Prostate gland (tissue), 2 donors: Measurements from ENCODE around the gene MANF. TPM values are rescaled to one million over a fixed set of nuclear protein-coding genes. Genes with fewer than 3 reads are reported as not detected.

ENCODE experiments used
- DNase-seq: peaks from one replicate; pipeline ENCODE4 v3.0.0-alpha.2; 2019; ENCODE audit warnings: low spot score
- H3K27ac ChIP-seq, 2 donors: fragments of 200-600 bp; sonication (generic); 2 replicates each; pipeline ENCODE4 v1.5.1; 2017 to 2019
- H3K27me3 ChIP-seq: fragments of 200-600 bp; sonication (generic); replicated peaks from 2 replicates; pipeline ENCODE4 v1.5.1; 2019; ENCODE audit not compliant: insufficient read depth
- H3K36me3 ChIP-seq, 2 donors: fragments of 200-600 bp; sonication (generic); 1 replicate in 1 of 2; 2 replicates in 1 of 2; pipeline versions ENCODE4 v1.5.1 to v1.8.1; 2017 to 2019
- H3K4me1 ChIP-seq: fragments of 200-600 bp; sonication (generic); replicated peaks from 2 replicates; pipeline ENCODE4 v1.5.1; 2019
- H3K4me3 ChIP-seq, 2 donors: fragments of 200-600 bp; sonication (generic); 2 replicates each; pipeline ENCODE4 v1.5.1; 2017 to 2019
- H3K9me3 ChIP-seq: fragments of 200-600 bp; sonication (generic); 2 replicates; pipeline ENCODE4 v1.5.1; 2017
- POLR2A ChIP-seq: fragments of 450-650 bp; IDR thresholded peaks from one replicate; pipeline ENCODE4 v1.6.1; 2016; ENCODE audit warnings: antibody characterized with exemption, mild to moderate bottlenecking
- POLR2AphosphoS5 ChIP-seq: sonication (generic); formaldehyde crosslinking; IDR thresholded peaks from one replicate; pipeline ENCODE4 v1.6.1; 2017; ENCODE audit warnings: antibody characterized with exemption
- WGBS: methylation state at CpG from one replicate; pipeline ENCODE4 v1.1.5; 2018; 5-methylcytosine and 5-hydroxymethylcytosine counted together
- intact Hi-C: fragments of 100-400 bp; cut with DNase I; formaldehyde crosslinking; loops from one replicate; pipeline ENCODE4 v1.14.2; 2022
- total RNA-seq, 2 donors: library from RNA; depleted of rRNA; stranded (reverse); fragments of >200 nt; gene quantifications; one replicate each; pipeline ENCODE4 v1.1.0, GENCODE V29; 2016
- TF ChIP-seq, protein P1 (sequence below), 4 experiments: fragments of 200-600 bp in 2 of 4; fragments of 450-650 bp in 2 of 4; sonication (generic) in 2 of 4; IDR thresholded peaks; 1 replicate in 3 of 4; 2 replicates in 1 of 4; pipeline ENCODE4 v1.5.1; 2016 to 2019; ENCODE audit warnings: antibody characterized with exemption in 4 of 4, mild to moderate bottlenecking in 2 of 4, moderate library complexity in 2 of 4

The MANF gene
- total RNA-seq, 2 donors from 2014 or later = 30.6 to 81.4 TPM

DNA sequence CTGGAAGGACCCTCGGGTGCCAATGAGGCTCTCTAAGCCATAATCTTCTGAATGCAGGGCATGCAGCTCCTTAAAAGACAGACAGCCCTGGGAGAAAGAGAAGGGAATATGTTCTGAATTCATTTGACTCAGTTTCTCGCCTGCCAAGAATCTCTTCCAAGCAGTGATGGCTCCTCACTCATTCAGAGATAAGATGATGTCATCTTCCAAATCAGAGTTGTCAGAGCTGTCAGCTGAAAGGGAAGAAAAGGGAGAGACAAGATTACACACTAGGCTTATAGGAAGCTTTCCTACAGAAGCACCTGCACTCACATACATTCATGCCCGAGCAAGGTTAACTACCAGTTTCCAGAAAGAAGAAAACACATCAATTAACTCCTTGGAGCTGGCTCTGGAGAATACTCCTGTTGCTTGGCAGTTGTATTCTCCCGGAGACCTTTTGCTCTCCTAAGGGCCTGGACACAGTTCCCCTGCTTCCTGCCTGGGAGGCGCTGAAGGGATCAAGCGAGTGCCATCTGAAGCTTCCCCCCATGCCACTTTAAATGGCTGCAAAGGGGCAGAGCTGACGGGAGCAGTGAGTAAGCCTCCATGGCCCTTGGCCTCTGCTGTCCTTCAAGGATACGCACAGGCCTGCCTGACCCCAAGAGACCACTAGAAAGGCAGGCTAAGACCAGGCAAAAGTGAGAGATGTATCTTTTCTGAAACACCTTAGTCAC lies 13.7 kb downstream of the MANF start:
- H3K4me3 ChIP-seq = no peak overlapping the region
- H3K27ac ChIP-seq = no peak overlapping the region
- H3K36me3 ChIP-seq = peaks cover 0 to 4% of the 10 kb centered on the region in 2 donors
- WGBS = 70% methylated on average over 8 of the region's 8 CpGs
- H3K4me1 ChIP-seq = peaks cover 5% of the 10 kb centered on the region
- no peaks in the 10 kb centered on the region for H3K27me3 ChIP-seq
- DNase-seq = no peak
- TF ChIP-seq POLR2A (no peak), POLR2AphosphoS5 (no peak)
- TF ChIP-seq, protein P1, sequence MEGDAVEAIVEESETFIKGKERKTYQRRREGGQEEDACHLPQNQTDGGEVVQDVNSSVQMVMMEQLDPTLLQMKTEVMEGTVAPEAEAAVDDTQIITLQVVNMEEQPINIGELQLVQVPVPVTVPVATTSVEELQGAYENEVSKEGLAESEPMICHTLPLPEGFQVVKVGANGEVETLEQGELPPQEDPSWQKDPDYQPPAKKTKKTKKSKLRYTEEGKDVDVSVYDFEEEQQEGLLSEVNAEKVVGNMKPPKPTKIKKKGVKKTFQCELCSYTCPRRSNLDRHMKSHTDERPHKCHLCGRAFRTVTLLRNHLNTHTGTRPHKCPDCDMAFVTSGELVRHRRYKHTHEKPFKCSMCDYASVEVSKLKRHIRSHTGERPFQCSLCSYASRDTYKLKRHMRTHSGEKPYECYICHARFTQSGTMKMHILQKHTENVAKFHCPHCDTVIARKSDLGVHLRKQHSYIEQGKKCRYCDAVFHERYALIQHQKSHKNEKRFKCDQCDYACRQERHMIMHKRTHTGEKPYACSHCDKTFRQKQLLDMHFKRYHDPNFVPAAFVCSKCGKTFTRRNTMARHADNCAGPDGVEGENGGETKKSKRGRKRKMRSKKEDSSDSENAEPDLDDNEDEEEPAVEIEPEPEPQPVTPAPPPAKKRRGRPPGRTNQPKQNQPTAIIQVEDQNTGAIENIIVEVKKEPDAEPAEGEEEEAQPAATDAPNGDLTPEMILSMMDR (IDR thresholded peaks at IDR 0.05) = no peak
- intact Hi-C loops = no loop called here
- no peaks in the 10 kb centered on the region for H3K9me3 ChIP-seq

DNA sequence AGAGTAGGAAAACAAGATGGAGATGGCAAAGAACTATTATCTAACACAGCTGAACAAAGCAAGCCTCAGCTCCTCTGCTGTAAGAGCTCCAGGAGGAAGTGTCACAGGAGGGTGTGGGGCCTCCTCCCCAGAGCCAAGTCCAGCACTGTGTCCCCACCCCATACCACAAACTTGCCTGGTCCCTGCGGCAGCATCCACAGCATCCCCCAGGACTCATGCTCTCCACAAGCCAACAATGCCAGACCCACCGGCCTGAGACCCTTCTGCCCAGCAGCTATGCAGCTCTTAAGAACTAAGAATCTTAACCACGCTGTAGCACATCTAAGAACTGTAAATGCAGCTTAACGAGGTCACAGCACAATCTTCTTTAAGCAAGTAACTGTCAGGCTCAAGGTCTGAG lies 15.1 kb downstream of the MANF start:
- Histone ChIP-seq H3K27me3 (no peaks in the 10 kb centered on the region), H3K4me3 (no peak overlapping the region), H3K27ac (no peak overlapping the region), H3K9me3 (no peaks in the 10 kb centered on the region), H3K36me3 (peaks cover 0 to 4% of the 10 kb centered on the region in 2 donors), H3K4me1 (no peaks in the 10 kb centered on the region)
- TF ChIP-seq POLR2AphosphoS5 (no peak), POLR2A (no peak)
- TF ChIP-seq, protein P1 (IDR thresholded peaks at IDR 0.05) = no peak
- DNase-seq = no peak
- 90% methylated on average over 4 of the region's 4 CpGs for WGBS
- intact Hi-C loops = loop anchor here (10.0 kb wide), 1 partner anchor 1055 kb away; the partner anchor contains the start of genes RASSF1 and ZMYND10

DNA sequence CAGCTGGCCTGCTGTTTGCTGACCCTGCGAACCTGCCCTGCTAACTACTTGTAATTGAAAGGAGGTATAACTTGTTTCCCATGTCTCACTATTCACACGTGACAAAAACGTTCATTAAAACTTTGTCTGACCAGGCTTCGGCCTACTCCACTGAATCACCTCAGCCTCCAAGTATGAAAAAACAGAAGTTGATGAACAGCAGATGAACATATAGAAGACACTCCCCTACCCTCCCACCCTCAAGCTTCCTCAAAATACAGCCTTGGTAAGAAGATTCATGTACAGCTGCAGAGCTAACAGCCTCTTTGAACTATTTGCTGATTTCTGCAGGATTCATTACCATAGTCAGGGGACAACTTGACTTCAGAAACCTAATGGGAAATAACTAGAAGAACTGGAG lies 16.6 kb downstream of the MANF start:
- Histone ChIP-seq H3K4me3 (no peak overlapping the region), H3K27ac (no peak overlapping the region), H3K9me3 (no peaks in the 10 kb centered on the region), H3K4me1 (no peaks in the 10 kb centered on the region), H3K27me3 (no peaks in the 10 kb centered on the region), H3K36me3 (peaks cover 0 to 4% of the 10 kb centered on the region in 2 donors)
- no peak for DNase-seq
- intact Hi-C loops = loop anchor here (10.0 kb wide), 1 partner anchor 1057 kb away; the partner anchor contains the start of genes RASSF1 and ZMYND10
- TF ChIP-seq POLR2AphosphoS5 (no peak), POLR2A (no peak)
- TF ChIP-seq, protein P1 (IDR thresholded peaks at IDR 0.05) = no peak
- 86% methylated on average over 4 of the region's 4 CpGs for WGBS

DNA sequence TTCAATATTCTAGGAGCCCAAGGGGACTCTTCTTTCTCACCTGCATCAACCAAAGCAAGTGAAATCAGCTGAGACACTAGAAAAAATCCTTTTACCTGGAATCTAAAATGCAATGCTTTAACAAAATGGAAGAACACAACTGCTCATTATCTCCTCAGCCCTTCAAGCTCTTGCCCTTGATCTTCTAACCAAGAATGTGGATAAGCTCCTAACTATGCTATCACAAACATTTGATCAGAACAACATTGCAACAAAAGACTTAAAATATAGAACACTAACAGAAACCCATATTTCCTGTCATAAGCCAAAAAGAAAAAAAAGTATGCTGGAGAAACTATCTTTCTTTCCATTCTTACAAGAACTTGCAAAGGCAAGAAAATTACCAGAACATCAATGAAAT lies 18.6 kb downstream of the MANF start:
- DNase-seq = no peak
- Histone ChIP-seq H3K27me3 (no peaks in the 10 kb centered on the region), H3K4me1 (no peaks in the 10 kb centered on the region), H3K27ac (no peak overlapping the region), H3K9me3 (no peaks in the 10 kb centered on the region), H3K36me3 (peaks cover 0 to 4% of the 10 kb centered on the region in 2 donors), H3K4me3 (no peak overlapping the region)
- intact Hi-C loops = loop anchor here (10.0 kb wide), 1 partner anchor 1059 kb away; the partner anchor contains the start of genes RASSF1 and ZMYND10
- TF ChIP-seq POLR2AphosphoS5 (no peak), POLR2A (no peak)
- TF ChIP-seq, protein P1 (IDR thresholded peaks at IDR 0.05) = no peak

DNA sequence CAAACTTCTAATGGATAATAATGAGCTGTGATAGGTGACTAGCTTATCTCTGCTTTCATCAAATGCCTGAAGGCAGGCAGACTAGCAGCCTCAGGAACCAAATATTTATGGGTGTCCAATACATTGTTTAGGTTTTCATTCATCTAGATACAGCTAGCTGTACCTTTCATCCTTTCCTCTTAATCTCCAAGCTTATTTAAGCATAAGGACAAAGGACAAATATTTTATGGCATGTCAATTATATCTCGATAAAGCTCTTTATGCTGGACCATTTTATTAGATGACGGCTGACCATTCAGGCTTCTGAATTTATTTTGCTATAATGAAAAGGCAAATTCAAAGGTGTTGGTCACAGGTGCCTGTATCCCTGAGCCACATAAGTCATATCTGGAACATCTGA lies 22.9 kb downstream of the MANF start:
- Histone ChIP-seq H3K27me3 (no peaks in the 10 kb centered on the region), H3K4me1 (no peaks in the 10 kb centered on the region), H3K27ac (no peak overlapping the region), H3K4me3 (no peak overlapping the region), H3K36me3 (peaks cover 0 to 1% of the 10 kb centered on the region in 2 donors), H3K9me3 (no peaks in the 10 kb centered on the region)
- intact Hi-C loops = loop anchor here (10.0 kb wide), 1 partner anchor 1063 kb away; the partner anchor contains the start of genes RASSF1 and ZMYND10
- DNase-seq = no peak
- no peak for TF ChIP-seq POLR2AphosphoS5
- TF ChIP-seq, protein P1 (IDR thresholded peaks at IDR 0.05) = no peak
- TF ChIP-seq POLR2A = no peak
- WGBS = 59% methylated on average over 2 of the region's 2 CpGs
